DMS 273 (cell line): ENCODE results near the gene CACNA1G.

Source experiments
- DNase-seq: peaks from one replicate; lab custom pipeline; 2025; ENCODE audit not compliant: unreplicated experiment; lab: John Stamatoyannopoulos, UW

Gene CACNA1G

DNA sequence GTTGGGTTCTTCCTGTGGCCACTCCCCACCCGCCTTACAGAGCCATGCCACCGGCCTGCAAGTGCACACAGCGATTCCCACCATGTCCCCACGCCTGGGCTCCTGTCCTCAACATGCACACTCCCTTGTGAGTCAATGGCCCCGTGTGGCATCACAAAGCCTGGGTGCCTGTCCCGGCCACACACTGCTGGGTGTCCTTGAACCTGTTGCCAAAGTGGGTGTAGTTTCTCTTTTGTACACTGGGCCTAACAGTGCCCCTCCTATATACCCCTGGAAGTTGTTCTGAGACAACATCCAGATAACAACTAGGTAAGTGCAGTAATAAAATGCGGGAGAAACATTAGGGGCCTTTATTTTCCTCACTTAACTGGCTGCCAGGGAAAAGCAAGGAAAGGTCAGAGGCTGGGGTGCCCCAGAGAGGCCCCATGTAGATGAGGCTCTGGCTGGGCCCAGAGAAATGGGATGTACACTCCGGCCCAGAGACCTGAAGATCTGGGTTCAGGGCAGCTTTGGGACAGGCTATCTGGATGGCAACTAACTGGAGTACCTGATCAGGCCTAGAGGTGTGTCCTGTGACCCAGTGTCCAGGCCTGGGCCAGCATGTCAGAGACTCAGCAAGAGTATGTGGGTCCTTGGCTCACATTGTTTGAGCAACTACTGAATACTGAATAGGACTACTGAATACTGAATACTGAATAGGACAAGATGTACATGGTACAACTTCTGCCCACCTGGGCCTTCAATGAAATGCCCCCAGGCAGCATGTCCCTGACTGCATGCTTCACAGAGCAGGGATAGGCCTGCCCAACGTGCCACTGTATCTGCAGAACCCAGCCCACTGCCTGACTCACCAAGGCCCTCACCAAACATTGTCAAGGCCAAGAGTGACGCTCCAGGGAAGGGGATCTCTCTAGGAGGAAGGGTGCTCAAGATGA, 82.5 kb downstream of the CACNA1G start:
- DNase-seq: no peak

DNA sequence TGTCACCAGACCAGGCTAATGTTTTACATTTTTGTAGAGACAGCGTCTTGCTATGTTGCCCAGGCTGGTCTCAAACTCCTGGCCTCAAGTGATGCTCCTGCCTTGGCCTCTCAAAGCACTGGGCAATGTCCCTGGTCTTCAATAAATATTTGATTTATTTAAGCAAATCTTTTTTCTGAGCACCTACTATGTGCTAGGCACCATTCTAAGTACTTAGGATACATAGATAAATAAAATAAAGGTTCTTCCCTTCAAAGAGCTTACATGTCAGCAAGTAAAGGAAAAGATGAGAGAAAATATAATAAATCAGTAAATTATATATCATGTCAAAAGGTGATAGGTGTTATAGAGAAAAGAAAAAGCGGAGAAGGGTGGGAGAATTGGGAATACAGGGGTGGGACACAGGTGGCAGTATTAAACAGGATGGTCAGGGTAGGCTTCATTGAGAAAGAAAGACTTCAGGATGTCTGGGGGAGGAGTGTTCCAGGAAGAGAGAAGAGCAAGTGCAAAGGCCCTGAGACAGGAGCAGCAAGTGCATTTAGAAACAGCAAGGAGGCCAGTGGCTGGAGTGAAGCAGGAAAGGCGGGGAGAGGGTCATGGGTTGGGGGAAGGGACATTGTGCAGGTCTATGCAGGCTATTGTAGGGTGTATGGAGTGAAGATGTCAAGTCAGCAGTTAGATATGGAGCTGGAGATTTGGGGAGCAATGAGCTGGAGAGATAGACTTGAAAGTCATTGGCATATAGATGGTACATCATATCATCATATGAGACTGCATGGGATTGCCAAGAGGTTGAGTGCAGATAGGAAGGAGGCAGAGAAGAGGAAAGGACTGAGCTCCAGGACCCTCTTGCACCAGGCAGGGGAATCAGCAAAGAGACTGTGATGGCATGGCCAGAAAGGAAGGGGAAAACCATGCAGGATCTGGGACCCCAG, 85.5 kb downstream of the CACNA1G start:
- no peak for DNase-seq

DNA sequence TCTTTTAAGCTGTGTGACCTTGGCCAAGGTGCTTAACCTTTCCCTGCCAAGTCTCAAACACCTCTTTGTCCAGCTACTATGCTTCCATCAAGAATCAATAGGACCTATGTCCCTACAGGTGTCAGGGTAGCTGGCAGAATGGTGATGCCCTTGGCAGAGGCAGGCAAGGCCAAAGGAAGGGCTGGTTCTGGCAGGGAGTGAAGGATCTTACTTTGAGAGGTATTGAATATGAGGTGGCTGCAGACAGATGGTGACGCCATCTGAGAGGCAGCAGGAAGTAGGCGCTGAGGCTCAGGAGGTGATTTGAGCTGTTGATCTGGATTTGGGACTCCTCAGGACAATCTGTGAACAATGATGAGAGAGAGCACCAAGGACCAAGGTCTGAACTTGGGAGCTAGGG, 86.7 kb downstream of the CACNA1G start:
- peak; percentile 44 for DNase-seq

DNA sequence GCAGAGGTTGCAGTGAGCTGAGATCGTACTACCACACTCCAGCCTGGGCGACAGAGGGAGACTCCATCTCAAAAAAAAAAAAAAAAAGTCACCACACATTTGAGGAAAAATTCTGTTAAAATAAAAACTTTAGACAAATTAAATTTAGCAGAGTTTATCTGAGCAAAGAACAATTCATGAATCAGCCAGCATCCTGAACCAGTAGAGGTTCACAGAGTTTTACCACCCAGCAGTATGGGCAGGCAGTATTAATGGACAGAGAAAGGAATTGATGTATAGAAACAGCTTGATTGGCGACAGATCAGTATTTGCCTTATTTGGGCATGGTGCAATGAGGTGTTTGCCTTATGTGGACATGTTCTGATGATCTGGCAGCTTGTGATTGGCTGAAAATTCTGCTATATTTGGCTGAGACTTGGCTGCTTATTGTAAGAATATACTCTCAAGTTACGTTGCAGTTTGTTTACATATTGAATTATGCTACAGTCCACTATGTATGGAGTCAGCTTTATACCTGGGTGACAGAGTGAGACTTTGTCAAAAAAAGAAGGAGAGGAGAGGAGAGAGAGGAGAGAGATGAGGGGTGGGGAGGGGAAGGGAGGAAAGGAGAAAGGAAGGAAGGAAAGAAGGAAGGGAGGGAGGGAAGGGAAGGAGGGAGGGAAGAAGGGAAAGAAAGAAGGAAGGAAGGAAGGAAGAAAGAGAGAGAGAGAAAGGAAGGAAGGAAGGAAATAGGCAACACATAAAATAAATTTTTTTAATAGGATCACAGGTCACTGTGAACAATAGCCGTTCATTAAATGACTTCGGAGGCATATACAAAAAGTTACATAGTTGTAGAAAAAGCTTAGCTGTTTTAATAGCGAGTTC, 88.8 kb downstream of the CACNA1G start:
- peak; percentile 37 for DNase-seq

DNA sequence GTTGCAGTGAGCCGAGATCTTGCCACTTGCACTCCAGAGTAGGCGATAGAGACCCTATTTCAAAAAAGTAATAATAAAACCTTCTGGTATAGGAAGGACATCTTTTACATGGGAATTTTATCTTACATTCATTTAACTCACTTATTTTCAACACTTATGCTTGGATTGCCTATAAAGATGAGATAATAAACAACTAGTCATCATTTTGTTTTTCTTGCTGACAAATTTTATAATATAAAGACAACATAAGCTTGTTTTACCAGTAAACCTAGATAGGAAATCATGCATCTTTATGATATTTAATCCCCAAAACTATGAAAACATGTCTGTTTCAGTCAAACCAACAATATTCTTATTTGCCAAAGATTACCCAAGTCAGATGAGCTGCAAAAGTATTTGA, 91.1 kb downstream of the CACNA1G start:
- no peak for DNase-seq

DNA sequence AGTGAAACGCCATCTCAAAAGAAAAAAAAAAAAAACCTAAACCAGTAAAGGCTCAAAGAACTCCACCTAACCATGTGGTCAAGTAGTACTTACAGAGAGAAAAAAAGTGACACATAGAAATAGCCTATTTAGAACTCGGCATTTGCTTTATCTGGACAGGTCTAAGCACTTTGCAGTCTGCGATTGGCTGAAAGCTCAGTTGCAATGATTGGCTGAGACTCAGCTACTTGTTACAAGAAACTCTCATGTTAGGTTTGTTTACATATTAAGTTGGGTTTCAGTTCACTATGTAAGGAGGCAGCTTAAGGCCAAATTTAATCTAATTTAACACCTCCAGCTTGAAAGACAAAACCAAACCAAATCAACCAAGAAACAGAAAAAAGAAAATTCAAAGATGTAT, 93.2 kb downstream of the CACNA1G start:
- DNase-seq: no peak

DNA sequence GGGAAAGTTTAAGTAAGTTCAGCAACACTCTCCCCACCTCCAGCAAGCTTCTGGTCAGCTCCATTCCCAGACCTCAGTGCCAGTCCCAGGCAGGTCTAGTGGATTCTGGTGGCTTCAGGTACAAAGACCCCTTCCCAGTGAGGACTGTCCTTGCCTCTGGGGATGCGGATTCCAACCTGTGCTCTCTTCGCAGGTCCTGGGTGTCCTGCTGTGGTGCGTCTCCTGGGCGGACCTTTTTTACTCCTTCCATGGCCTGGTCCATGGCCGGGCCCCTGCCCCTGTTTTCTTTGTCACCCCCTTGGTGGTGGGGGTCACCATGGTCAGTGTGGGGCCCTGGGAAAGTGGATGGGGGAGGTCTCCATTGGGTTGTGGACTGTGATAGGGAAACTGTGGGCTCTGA, 96.0 kb downstream of the CACNA1G start:
- no peak for DNase-seq

DNA sequence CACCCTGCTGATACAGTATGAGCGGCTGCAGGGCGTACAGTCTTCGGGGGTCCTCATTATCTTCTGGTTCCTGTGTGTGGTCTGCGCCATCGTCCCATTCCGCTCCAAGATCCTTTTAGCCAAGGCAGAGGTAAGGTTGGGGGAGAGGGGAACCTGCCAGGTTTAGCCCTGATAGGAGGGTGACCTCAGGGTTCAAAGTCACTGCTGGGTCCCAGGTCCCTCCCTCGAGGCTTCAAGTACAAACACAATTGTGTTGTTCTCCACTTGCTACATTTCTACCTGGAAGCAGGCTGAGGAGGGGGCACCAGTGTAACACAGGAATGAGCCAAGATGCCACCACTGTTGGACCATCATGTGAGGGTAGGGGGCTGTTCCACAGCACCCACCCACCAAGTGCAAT, 96.5 kb downstream of the CACNA1G start:
- DNase-seq: no peak

DNA sequence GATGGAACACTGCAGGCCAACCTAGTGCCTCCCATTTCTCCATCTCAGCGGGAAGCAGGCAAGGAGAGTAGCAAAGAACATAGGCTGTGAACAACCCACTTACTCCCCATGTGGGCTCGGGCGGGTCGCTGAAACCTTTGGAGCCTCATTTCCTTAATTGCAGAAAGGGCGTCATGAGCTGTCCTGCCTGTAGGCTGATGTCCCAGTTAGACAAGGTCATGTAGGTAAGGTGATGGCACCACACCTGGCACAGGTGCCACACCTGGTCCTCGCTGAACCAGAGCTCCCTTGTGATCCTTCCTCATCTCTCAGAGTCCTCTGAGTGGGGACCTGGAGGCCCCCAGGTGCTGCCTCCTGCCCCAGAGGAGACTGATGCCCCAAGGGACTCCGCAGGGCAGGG, 97.1 kb downstream of the CACNA1G start:
- DNase-seq: no peak

DNA sequence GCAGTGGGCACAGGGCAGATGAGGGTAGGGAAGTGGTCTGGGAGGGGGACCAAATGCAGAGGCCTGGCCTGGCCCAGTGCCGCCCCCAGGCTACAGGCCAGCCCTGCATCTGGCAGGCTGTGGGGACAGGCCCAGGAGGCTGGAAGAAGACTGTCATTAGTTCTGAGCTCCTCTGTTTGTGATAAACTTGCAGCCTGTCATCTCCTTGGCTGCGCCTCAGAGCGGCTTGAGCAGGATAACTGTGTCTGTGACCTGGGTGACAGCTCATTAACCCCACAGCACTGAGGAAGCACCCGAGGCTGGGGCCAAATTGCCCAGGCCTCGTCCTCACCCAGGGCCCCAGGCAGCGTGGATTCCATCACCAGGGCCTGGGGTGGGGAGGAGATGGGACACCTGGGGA, 98.1 kb downstream of the CACNA1G start:
- DNase-seq: no peak

DNA sequence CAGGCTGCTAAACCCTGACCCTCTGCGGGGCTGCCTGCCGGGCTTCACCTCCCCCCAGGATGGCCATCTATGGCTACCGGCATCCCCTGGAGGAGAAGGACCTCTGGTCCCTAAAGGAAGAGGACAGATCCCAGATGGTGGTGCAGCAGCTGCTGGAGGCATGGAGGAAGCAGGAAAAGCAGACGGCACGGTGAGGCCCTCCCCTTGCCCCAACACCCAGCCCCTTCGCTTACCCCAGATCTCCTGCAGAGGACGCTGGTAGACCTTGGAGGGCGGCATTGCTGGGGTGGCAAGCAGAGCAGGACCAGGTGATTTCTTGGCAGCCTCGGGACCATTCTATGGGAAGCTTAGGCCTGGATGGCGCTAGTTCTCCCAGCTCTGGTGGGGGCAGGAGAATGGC, 98.7 kb downstream of the CACNA1G start:
- peak; percentile 44 for DNase-seq

DNA sequence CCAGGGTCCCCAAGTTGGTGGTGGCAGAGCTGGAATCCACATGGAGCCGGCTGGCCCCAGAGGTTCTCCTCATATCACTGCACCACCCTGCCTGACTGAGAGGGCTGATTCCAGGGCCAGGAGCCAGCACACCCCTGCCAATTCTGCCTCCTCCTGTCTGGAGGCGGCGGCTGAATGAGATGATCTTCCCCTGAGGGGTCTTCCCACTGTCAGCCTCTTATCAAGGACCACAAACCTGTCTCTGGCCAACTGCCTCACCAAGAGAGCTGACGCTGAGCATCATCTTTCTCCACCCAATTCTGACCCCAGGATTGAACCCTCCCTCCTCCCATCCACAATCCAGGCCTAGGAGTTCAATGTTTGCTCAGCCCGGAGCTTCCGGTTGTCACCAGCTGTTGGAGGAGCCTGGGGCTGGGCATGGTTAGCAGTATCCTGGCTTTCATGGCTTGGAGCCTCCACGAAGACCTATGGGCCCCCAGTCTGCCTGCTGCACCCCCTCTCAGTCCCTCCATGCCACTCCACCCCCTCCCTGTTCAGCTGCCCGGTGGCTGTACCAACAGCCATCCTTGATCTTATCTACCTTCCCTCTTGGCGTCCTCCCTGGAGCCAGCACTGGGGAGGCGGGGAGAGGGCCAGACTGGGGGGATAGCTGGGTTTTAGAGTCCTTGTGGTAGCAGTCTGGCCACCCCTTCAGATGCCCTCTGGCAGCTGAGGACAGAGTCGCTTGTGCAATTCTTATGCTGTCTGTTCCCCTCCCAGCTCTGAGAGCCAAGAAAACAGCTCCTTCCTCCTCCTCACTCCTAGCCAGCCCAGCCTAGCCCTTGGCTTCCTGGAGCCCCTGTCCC, 99.7 kb downstream of the CACNA1G start:
- DNase-seq: peak; percentile 66

DNA sequence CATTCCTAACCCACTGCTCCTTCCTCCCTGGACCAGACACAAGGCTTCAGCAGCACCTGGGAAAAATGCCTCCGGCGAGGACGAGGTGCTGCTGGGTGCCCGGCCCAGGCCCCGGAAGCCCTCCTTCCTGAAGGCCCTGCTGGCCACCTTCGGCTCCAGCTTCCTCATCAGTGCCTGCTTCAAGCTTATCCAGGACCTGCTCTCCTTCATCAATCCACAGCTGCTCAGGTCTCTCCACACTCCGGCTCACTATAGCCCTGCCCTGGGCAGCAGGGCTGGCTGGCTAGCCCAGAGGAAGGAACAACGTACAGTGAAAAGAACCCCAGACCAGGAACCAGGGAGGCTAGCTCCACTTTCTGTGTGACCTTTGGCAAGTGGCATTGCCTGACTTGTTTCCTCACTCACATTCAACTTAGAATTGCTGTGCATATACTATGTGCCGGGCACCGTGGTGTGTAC, 100.4 kb downstream of the CACNA1G start:
- no peak for DNase-seq

DNA sequence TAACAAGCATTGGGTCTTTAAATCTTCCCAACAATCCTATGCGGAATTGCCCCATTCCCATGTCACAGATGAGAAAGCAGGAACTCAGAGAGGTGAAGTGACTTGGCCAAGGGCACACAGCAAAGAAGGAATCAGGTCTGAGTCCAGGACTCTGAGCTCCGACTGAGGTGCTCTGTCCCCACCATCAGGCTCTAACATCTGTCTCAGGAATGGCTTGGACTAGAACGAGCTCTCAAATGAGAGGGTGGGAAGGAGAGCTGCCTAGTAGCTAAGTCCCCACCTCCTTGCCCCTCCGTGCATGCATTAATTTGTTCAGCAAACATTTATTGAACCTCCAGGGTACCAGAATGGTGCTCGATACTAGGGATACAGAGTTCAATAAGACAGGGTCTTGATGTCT, 100.8 kb downstream of the CACNA1G start:
- DNase-seq: peak; percentile 49

DNA sequence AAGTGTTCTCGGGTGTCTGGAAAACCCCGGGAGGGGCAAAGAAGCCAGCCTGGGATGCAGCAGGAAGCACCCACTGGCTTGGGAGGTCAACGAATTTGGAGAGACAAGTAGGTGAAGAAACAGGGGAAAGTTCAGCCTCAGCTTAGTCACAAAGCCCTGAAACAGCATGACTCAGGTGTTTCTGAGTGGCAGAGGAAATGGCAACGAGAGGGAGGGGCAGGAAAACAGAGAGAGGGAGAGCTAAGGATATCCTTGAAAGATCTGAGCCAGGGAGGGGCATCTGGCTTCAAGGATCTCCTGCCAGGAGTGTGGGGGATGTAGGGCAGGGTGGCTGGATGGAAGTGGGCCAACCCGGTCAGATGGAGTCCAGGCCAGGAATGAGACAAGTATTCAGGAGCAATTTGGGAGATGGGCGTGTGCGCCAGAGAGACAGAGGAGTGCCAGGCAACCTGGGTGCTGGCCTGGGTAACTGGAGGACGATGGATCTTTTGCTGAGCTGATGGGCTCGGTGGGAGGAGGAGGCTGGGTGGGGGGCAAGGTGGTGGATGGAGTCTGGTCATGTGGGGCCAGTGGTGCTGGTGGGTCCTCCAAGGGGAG, 101.4 kb downstream of the CACNA1G start:
- DNase-seq: peak; percentile 94

DNA sequence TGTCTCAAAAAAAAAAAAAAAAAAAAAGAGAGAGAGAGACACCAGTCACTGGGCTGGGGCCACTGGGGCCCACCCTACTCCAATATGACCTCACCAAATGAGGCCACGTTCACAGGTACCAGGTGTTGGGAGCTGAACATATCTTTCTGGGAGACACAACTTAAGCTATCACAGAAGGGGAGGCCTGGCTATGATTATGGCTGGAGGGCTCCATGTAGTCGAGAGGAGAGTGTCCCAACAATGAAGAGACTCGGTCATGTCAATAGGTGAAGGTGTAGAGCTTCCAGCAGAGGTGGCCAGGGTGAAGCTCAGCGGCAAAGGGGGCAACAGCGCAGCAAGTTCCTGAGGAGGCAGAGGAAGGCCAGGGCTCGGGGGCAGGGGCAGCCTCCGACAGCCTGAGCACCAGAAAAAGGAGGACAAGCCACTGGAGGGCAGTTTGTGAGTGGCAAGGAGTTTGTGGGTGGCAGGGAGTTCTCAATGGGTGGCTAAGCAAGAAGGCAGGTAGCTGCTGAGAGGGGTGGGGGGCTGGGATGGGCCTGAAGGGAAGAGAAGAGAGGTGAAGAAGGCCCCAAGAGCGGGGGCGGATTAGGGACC, 102.2 kb downstream of the CACNA1G start:
- DNase-seq: no peak

DNA sequence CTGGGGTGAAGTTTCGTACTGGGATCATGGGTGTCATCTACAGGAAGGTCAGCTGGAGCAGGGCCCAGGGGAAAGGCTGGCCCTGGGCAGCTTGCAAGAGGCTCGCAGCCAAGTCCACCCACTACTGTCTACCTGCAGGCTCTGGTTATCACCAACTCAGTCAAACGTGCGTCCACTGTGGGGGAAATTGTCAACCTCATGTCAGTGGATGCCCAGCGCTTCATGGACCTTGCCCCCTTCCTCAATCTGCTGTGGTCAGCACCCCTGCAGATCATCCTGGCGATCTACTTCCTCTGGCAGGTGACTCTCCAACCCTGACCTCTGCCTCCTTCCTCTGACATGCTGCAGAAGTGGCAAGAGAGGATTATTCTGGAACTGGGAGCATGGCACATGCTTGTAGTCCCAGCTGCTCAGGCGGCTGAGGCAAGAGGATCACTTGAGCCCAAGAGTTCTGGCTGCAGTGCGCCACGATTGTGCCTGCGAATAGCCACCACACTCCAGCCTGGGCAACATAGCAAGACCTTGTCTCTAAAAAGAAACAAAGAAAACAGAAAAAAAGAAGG, 103.4 kb downstream of the CACNA1G start:
- no peak for DNase-seq

DNA sequence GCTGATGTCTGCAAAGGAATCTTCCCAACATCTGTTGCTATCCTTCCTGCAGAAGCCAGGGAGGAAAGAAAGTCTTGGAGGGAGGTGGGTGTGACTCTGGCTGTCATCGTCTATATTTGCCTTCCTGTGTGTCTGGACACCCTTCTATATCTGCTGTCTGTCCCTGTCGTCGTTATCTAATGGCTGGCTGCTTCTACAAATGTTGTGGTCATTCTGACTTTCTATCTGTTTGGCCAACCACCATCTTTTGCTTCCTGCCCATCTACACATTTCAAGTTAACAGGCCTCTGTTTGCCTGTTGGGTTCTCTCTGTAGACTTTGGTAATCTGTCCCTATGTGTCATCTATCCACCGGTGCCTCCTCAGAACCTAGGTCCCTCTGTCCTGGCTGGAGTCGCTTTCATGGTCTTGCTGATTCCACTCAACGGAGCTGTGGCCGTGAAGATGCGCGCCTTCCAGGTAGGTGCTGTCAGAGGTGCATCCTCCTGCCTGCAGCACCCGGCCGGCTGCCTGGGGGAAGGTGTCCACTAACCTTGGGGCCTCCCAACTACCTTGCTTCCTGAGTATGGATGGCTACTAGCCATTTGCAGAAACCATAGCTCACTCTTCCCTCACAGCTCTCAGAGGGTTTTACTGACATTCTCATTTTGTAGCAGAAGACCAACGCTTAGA, 104.4 kb downstream of the CACNA1G start:
- no peak for DNase-seq
